Thyroid gland (tissue), 4 donors: ENCODE data around the gene PHACTR1.

Source experiments
- CTCF ChIP-seq, 6 experiments: fragments of 200-600 bp in 3 of 6; fragments of 450-650 bp in 3 of 6; sonication (generic) in 3 of 6; IDR thresholded peaks; one replicate each; pipeline ENCODE4 v1.5.1; 2016 to 2019; ENCODE audit warnings: antibody characterized with exemption in 6 of 6, mild to moderate bottlenecking in 2 of 6, inconsistent platforms in 1 of 6, moderate library complexity in 1 of 6
- POLR2A ChIP-seq, 2 donors: fragments of 450-650 bp; IDR thresholded peaks; one replicate each; pipeline ENCODE4 v1.6.1; 2017; ENCODE audit warnings: antibody characterized with exemption in 2 of 2, mild to moderate bottlenecking in 2 of 2, moderate library complexity in 1 of 2

GRCh38 chr6:12909833-12910232, 193.3 kb downstream of the PHACTR1 start:
- TF ChIP-seq POLR2A (IDR thresholded peaks at IDR 0.05) (no peak), CTCF (IDR thresholded peaks at IDR 0.05) (no peak)
